ENCODE measurements around the gene COLEC12.

Gene COLEC12

DNA sequence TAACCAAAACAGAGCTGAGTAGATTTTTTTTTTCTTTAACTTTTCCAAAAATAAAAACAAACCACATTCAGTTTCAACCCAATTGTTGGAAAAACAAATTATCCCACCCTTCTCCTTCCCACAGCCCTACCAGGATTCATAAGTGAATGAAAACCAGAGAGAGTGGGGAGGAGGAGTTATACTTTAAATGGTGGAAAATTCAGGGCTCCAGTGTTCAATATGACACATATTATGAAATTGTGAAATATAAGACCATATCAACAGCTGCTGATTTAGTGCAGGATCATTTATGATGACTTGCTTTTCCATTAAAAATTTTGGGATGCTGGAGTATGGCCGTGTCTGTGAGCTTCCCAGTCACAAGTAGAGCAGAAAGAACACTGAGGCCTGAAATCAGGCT, 26.7 kb downstream of the COLEC12 start:
- DNase-seq, result no peak

DNA sequence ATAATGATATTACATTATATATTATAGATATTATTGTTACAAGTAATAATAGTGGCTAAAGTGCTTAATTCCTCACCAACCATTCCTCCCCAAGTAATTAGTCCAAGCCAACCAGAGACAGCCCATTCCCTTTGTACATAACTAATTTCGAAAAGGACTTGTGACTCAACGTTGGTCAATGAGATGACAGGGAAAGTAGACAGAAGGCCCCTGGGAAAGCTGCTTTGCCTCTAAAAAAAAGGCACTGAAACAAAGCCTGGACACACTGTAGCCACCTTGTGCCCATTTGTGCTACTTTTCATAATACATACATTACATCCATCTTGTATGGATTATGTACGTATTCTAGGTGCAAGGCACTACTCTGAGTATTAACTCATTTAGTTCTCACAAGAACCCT, 28.8 kb downstream of the COLEC12 start:
- no peak for DNase-seq

DNA sequence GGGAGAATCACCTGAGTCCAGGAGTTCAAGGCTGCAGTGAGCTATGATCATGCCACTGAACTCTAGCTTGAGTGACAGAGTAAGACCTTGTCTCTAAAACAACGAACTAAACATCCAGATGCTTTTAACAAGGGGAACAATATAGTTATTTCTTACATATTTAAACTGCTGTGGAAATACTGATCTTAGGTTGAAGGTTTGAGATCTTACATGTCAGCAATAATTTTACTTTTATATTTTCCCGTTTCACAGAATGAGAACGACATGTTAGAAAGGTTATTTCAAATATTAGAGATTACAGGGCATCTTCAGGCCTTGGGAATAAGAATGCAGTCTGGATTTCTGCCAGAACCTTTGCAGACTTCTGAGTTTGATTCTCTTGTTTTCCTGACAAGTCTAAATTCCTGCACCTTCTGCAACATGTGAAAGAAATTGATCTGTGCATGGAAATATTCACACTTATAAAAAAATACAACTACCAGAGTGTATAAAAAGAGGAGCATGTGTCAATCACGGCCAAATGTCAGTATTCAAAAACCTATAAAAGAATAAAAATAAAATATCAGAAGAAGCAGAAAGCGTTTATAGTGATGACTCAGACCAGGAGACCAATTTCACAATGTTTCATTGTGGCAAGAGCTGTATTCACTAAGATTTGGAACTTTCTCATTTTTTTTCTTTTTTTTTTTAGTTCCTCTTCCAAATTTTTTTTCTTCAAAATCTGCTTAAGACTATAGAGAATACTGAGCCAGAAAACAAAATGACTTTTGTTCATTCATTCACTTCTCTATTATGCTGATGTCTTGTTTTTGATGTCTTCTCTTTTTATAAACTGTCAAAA, 29.6 kb downstream of the COLEC12 start:
- DNase-seq, result no peak

DNA sequence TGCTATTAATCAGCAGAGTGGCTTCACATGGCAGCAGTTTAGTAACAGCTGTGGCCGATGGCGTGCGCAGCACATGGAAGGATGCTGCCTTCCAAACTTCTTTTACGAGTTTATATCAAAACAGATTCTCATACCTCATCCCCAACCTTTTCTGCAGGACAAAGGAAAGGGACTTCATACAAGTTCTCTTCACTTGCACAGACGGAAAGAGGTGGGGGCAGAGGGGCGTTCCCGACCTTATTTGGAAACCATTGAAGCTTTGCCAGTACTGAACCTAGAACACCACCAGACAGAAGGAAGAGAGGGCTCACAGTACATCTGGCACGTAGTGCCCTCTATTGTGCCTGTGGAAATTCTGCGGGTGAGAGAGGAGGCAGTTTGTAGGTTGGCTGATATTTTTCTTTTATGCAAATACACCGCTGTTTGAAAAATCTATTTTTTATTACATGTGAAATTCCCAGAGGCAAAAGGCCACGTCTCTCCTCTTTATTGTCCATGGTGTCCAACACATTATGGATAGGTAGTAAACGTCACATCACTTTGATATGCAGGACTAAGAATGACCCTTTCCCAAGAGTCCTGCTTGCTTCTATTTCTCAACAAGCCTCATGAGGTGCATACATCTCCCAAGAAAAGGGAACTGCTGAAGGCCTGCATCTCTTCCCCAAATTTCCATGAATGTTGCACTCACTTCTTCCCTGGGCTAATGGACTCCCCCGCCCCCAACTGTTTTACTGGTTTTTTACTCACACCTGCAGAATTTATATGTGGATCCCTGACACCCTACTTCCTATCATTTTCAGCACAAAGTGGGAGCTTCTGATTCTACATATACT, 31.3 kb downstream of the COLEC12 start:
- peak; percentile 37 for DNase-seq

DNA sequence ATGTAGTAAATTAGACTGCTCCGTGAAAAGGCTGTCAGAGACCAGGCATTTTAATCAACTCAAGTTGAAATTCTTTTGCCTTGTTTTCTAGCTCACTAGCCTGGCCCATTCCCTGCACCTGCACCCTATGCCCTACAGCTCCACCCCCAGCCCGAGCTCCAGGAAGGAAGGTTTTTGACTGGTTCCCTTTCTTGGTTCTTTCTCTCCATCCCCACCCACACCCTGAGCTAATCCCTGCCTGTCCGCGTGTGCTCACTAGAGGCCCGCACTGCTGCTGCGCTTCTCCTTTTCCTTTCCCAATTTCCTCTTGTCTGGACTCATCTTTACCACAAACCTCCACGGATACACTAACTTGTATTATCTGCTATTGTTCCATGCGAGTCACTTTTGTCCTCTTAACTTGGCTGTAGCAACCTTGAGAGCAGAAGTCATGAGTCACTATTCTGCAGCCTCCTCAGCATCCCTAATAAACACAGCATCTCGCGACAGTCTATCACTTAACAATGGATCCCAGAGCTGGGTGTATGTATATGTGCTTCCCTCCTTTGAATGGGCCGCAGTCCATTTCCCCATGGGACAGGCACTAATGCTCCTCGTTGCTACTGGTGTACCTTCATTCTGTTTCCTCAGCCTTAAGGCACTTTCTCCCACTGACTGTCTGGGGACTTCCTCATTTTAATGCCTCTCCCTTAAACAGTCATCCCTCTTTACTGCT, 36.5 kb downstream of the COLEC12 start:
- DNase-seq, result no peak

DNA sequence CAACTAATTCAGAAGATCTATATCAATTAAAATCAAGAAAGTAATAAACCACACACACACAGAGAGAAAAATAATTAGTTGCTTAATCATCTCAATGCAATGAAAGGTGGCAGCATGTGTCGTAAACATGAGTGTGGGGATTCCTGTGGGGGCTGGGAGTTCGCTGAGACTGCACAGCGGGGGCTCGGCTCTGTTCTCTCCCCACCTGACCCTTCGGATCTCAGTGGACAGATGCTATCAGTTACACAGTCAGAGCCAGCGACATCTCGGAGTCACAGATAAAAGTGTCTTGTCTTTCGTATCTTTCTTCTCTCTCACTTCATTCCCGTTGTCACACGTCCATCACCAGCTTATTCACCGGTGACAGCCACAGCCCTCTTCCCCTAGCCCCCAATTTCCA, 37.1 kb downstream of the COLEC12 start:
- DNase-seq, result no peak

DNA sequence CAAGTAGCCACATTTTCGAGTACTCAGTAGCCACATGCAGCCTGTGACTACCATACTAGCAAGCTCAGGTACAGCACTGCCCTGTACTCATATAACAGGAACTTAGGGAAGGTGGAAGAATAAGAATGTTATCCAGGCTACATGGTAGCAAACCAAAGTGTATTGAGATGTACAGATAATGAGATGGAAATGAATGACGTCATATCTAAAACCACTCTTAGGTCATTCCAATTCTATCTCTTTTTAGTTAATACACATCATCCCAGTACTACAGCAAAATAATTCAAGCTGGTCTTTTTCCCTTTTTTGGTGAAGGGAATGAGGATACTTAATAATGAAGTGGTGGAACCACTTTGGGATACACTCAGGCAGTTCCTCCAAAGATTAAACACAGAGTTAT, 38.7 kb downstream of the COLEC12 start:
- no peak for DNase-seq

DNA sequence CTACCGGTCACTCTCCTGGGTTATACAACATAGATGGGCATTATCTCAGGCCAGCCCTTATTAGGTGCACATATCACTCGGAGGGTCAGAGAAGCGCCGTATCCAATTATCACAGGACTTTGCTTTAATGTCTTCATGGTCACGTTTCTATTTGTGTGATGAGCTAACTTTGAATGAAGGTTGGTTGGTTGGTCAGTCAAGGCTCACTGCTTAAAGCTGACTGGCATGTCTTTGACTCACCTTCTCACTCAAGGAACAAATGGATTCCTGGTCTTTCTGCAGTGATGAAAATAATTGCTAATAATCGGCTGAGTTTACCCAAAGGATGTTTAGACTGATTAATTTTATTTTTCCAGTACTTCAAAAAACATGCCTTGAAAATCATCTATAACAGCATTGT, 39.7 kb downstream of the COLEC12 start:
- no peak for DNase-seq

DNA sequence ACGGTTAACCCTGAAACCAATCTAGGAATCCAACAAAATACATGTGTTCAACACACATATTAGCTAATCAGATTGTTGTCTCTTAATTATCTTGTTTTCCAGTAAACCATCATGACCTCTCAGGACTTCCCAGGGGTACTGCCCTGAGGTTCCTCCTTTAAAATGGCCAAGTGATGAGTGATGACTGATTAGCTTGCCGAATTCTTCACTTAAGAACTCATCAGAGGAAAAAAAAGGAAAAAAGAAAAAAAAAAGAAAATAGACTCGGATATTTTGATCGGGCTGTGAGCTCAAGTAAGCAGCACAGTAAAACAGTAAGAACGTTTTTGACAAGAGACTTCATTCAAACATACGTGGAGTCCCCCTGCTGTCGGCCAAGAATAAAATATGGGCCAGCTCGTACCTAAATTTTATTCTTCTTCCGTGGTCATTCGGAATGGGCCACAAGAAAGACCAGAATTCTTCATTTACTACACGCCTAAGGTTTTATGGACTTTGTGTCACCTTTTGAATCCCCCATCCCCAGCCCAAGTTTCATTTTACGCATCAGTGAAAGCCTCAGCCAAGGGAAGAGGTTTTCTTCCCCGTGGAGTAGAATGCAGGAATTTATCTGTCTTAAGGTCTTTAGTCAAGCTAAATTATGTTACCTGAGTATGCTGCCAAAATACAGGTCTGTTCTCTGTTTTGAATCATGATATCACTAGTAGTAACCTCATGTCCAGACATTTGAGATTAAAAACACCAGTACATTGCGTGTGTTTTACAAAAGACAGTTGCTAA, 40.5 kb downstream of the COLEC12 start:
- DNase-seq, result no peak

DNA sequence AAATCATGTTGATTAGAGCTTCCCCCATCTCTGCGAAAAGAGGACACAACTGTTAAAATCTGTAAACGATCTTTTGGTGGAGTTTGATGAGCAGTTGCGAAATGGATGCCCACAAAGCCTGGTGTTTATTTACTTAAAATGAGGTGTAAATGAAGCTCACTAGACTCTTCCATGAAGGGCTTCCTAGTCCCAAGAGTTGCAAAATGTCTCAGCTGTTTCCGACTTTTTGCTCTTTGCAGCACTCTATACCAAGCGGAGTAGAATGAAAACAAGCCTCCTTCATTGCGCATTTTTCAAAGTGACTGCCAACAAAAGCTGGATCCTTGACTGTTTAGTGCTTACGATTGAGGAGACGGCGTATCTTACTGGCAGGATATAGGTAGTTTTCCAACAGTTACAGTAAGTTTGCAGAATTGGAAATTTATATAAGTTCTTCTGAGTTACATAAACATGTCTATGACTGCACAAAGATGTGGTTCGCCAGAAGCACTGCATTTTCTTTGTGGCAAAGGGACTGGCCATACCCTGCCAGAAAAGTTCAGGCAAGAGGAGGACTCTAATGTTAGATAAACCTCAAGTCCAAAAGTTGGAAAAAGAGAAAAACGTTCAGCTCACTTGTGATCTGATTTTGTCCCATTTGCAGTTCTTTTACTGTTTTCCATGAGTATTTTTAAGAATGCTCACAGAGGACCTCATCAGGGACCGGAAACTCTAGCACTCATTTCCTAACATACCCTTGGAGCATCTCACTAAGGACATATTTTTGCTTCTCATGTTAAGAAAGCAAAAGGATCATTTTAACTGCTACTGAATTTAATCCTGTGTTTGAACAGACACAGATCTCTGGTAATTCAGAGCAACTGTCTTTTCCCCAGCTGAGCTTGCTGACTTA, 42.7 kb downstream of the COLEC12 start:
- no peak for DNase-seq

DNA sequence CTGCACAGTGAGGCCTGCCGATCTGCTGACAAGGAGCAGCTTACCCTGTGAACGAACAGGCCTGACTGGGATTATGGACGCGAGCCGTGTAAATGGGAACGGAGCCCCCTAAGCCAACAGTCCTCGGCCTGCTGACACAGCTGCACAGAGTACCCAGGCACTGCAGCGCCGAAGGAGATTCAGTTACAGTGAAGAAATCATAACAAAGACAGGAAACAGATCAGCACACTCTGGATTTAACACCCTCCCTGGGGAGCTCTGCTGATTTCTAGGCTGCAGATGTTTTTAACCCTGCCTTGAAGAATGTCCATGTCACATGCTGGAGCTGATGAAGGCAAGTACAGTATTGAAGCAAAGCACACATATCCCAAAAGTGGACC, 43.4 kb downstream of the COLEC12 start:
- no peak for DNase-seq

DNA sequence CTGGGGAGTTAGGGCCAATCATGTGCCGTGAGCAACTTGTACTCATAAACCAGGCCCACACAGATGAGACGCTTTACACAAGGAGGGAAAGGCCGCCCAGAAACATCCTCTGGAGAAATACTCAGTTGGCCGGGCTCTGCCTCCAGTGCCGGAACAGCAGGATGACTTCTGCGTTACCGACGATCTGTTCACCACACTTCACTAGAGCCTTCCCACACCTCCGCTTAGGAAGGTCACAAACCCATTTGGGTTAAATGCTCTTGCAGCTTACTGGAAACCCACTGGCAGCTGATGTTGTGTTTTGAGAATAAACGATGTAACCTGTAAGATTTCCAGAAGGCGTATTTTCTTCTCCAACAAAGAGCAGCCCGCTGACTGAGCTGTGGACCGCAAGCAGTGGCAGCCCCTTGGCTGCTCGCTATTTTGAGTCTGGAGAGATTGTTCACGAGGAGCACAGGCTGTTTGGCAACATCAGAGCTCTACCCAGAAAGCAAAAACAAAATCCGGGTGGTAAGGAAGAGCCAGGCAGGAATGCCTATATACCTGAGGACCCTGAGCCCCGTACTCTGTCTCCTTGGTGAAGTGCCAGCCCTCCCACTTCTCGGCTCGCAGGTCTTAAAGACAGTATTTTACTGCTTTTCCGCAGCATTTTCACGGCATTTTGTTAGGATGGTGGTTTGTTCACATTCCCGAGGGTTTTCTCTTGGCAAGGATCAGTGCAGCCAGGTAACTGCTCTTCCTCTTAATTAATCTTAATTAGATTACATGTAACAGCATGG, 44.0 kb downstream of the COLEC12 start:
- no peak for DNase-seq

DNA sequence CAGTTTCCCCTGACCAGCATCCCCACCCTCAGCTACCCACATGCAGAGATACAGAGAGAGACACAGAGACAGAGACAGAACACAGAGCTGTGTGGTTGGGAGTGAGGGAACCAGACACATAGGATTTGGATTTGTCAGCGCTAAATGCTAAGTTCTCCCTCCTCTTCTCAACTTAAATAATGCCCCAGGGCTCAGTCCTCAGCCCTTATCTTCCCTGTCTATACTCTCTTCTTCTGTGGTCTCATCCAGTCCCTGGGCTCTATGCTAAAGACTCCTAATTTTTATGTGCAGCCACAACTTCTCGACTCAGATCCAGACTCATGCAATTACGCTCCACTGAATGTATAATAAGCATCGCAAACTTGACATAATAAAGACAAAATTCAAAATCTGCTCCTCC, 47.1 kb downstream of the COLEC12 start:
- DNase-seq, result no peak

DNA sequence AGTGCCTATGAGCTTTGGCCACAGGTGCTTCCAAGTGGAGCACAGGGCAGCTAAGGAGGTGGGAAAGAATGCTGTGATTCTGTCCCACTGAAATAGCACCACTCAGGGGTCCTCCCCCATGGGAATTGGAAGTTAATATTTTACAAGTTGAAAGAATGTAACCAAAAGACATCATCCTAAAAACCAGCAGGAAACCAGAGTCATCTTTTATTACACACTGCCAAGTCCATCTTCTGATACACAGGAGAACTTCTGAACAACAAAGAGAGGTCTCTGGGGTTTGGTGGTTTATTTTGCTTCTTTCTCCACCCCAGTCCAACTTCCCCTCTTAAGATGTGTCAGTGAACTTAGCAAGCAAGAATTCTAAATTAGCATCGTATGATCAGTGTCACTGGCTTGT, 47.7 kb downstream of the COLEC12 start:
- DNase-seq, result no peak

DNA sequence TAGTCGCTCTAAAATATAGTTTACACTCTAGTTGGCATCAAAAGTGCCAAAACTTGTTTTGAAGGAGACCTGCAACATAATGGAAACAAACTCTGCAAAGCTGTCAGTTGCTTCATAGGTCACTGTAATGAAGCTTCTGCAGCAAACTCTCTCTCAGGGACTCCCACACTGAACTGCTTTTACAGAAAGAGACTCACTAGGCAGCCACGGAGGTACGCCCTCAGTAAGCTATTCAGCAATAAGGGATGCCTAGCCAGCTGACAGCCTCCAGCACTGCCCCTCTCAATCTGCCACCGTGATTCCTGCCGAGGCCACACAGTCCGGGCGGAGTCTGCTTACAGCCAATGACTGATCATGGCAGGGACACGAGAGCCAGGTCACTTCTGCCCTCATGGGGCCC, 51.1 kb downstream of the COLEC12 start:
- DNase-seq, result peak; percentile 97

DNA sequence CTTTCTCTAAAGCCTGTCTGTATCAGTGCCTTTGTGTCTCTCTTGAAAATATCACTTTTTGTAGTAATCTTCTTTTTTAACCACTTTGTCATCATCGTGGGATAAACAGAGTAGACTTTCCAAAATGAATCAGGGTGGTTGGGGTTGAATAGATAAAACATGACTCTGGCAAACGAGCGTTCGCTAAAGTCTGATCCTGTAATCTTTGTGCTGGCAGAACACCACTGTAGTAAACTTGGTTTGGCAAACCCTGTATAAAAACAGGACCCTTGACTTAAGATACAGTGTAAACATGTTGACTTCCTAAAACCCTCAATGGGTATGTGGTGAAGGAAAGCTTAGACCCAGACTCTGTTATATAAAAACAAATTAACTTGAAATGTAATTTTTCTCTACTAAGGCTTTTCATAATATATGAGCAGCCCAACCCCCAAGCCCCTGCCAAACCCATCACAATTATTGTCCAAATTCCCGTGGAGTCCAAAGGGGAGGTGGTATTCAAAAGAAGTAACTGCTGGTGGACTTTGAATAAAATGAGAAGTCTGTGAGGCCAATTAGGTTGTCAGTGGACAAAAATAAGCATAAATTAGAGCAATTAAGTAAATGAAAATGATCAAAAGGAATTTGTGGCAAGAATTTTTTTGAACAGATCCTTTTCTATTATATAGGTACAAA, 52.2 kb downstream of the COLEC12 start:
- no peak for DNase-seq

DNA sequence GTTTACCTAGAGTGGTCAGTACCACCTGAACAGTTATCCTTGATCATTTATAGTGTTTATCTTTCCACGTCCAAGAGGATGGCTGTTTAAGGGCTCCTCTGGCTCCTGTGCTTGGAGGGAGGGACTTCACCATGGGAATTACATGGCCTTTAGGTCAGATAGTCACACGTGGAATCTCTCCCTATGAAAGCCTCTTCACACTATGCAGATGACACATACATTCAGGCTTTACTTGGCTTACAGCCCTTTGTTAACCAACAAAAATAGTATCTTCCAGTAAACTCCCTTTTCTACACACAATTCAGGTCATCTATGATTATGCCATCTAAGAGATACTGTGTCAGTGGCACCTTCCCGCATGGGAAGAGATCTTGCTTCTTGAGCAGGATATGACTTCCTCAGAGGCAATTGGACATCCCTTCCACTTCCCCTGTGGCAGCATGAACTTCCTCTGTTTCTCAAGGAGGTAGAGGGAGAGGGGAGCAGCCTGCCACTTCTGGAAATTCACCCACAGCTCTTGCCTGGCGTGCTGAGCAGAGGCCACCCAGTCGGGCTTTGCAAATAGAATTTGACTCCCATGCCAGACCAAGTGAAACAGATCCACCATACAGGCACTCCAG, 53.5 kb downstream of the COLEC12 start:
- DNase-seq, result no peak

DNA sequence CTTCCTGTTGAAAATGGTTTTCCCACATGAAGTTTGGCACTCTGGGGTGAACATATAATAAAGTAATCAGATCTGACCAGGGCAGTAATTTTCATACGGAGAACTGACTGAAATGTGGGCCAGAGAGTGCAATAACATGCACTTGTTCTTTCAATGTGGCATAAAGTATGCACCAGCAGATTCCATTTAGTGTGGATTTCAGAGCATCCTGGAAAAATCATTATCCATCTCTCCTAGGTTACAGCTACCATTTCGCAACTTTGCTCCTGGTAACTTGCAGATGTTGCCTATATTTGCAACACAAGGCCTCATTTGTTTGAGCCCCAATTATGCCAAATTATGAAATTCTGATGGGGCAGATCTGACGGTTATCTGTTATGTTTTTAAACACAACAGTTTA, 55.4 kb downstream of the COLEC12 start:
- no peak for DNase-seq

DNA sequence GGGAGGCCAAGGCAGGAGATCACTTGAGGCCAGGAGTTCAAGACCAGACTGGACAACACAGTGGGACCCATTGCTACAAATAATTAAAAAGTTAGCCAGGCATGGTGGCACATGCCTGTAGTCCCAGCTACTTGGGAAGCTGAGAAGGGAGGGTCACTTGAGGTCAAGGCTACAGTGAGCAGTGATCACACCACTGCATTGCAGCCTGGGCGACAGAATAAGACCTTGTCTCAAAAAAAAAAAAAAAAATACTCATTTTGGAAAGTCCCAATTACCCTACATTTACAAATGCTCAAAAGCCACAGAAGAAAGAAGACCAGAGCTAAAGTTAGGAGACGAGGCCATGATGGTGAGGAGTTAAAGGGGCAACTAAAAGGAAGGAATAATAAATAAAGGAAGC, 61.9 kb downstream of the COLEC12 start:
- no peak for DNase-seq

DNA sequence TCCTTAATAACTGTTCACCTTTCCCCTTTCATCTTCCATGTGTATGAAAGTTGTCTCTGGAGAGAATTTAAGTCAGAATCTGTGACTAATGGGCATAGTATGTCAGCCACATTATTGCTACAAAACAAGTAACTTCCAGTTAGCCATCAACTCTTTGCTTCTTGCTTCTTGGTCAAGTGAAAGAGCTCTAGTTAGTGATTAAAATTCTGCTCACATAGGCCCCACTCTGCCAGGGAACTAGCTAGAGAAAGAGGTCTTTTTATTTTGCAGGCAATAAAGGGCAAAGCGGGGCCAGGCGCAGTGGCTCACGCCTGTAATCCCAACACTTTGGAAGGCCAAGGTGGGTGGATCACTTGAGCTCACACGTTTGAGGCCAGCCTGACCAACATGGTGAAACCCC, 64.6 kb downstream of the COLEC12 start:
- no peak for DNase-seq
